Glutamatergic neuron (in vitro differentiated cells): ENCODE data around the gene SLC47A2. TPM values are rescaled to one million over a fixed set of nuclear protein-coding genes. Genes with fewer than 3 reads are reported as not detected.

Source experiments
- DNase-seq: peaks from one replicate; pipeline ENCODE4 v3.0.0; 2022
- H3K27ac Mint-ChIP-seq: one replicate; pipeline ENCODE4 v1.8.0; 2020; ENCODE audit warnings: mild to moderate bottlenecking, mixed read lengths, inconsistent platforms; ENCODE audit not compliant: unreplicated experiment
- H3K27me3 Mint-ChIP-seq: one replicate; pipeline ENCODE4 v1.8.0; 2020; ENCODE audit warnings: mild to moderate bottlenecking, moderate library complexity, mixed read lengths, inconsistent platforms; ENCODE audit not compliant: unreplicated experiment
- H3K36me3 Mint-ChIP-seq: one replicate; pipeline ENCODE4 v1.8.0; 2020; ENCODE audit warnings: mild to moderate bottlenecking, mixed read lengths, inconsistent platforms; ENCODE audit not compliant: unreplicated experiment
- H3K4me1 Mint-ChIP-seq: one replicate; pipeline ENCODE4 v1.8.0; 2020; ENCODE audit warnings: mild to moderate bottlenecking, low read depth, mixed read lengths, inconsistent platforms; ENCODE audit not compliant: unreplicated experiment
- H3K4me3 Mint-ChIP-seq: one replicate; pipeline ENCODE4 v1.8.0; 2020; ENCODE audit warnings: mild to moderate bottlenecking, mixed read lengths, inconsistent platforms; ENCODE audit not compliant: unreplicated experiment
- H3K9me3 Mint-ChIP-seq: one replicate; pipeline ENCODE4 v1.8.0; 2020; ENCODE audit warnings: mild to moderate bottlenecking, moderate library complexity, mixed read lengths, inconsistent platforms; ENCODE audit not compliant: unreplicated experiment
- total RNA-seq: library from RNA; stranded (reverse); fragmentation: NEBNext Ultra II Directional; extraction: Animal tissue kit (Norgen Biotek cat#: 25700); gene quantifications from one replicate; pipeline ENCODE4 v1.2.1, GENCODE V29; 2021; ENCODE audit not compliant: unreplicated experiment
- TF ChIP-seq, protein P1 (sequence below): fragments of 200-600 bp; sonication (generic); IDR thresholded peaks from one replicate; pipeline ENCODE4 v1.5.0; 2021; ENCODE audit not compliant: partially characterized antibody, unreplicated experiment

Gene SLC47A2
- total RNA-seq, 1 donor from 2014 or later: not detected

DNA sequence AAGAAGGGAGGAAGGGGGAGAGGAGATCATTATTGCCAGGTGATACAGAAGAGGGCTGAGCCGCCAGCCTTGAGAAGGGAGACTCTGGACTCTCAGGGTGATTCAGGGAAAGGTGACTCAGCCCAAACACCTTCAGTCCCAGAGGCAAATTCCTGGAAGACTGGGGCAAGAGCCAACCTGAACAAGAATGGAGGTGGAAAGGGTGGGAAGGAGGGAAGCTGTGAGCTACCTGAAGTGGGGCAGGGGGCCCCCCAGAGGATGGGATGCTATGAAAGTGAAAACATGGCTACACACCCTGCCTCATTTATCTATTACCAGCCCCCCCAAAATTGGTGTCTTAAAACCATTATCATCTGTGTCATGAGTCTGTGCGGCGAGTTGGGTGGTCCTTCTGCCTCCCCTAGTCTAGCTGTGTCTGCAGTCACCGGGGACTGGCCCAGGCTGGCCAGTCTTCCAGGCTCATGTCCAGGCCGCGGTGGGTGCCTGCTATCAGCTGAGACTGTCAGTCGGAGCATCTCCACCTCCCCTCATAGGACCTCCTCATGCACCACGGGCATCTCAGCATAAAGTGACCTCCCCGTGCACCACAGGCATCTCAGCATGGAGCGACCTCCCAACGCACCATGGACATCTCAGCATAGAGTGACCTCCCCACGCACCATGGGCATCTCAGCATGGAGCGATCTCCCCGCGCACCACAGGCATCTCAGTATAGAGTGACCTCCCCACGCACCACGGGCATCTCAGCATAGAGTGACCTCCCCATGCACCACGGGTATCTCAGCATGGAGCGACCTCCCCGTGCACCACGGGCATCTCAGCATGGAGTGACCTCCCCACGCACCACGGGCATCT is 3.2 kb upstream of the SLC47A2 start:
- peaks cover 2% of the 10 kb centered on the region for H3K4me1 Mint-ChIP-seq
- DNase-seq: no peak
- H3K27ac Mint-ChIP-seq: no peak overlapping the region
- H3K9me3 Mint-ChIP-seq: peaks cover 3% of the 10 kb centered on the region
- peaks cover 3% of the 10 kb centered on the region for H3K27me3 Mint-ChIP-seq
- H3K4me3 Mint-ChIP-seq: no peak overlapping the region
- TF ChIP-seq, protein P1, sequence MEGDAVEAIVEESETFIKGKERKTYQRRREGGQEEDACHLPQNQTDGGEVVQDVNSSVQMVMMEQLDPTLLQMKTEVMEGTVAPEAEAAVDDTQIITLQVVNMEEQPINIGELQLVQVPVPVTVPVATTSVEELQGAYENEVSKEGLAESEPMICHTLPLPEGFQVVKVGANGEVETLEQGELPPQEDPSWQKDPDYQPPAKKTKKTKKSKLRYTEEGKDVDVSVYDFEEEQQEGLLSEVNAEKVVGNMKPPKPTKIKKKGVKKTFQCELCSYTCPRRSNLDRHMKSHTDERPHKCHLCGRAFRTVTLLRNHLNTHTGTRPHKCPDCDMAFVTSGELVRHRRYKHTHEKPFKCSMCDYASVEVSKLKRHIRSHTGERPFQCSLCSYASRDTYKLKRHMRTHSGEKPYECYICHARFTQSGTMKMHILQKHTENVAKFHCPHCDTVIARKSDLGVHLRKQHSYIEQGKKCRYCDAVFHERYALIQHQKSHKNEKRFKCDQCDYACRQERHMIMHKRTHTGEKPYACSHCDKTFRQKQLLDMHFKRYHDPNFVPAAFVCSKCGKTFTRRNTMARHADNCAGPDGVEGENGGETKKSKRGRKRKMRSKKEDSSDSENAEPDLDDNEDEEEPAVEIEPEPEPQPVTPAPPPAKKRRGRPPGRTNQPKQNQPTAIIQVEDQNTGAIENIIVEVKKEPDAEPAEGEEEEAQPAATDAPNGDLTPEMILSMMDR: no peak
- H3K36me3 Mint-ChIP-seq: no peaks in the 10 kb centered on the region

DNA sequence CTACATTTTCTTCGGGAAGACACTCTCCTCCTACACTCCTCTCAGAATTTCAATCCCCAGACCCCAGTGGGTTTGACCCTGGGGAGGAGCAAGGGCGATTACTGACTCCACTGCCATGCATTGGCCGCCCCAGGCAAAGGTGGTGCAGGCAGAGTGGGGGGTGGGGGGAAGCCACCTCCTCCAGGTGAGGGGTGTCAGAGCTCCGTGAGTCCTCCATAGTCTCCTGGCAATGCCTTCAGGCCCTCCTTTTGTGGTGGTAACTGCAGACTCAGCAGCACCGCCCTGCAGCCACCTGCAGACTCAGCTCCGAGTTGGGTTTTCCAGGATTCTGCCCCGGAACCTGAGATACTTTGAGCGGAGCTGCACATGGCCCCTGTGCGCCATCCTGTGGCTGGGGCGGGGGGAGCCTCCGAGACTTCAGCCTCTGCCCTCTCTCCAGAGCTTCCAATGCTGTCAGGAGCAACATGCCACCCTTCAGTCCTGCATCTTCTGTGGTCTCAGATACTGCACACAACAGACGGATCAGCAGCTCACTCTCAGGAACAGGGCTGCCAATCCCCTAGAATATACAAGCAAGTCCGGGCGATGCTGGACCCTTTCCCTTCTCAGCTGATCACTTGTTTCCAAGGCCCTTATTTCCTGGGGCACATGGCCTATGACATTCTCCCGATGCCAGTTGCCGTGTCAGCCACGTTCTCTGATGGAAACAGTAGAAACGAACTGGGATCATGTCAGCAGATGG is 2.4 kb upstream of the SLC47A2 start:
- DNase-seq: no peak

GRCh38 chr17:19718041-19718612 is 1.7 kb upstream of the SLC47A2 start:
- no peak for DNase-seq
- Mint-ChIP-seq H3K9me3 (peaks cover 4% of the 10 kb centered on the region), H3K36me3 (no peaks in the 10 kb centered on the region), H3K4me1 (peaks cover 2% of the 10 kb centered on the region), H3K27me3 (peaks cover 5% of the 10 kb centered on the region), H3K27ac (no peak overlapping the region), H3K4me3 (peak overlapping the region; percentile 20)
- TF ChIP-seq, protein P1: no peak

More for the DNA sequence above, 2.4 kb upstream of the SLC47A2 start:
- Mint-ChIP-seq H3K36me3 (no peaks in the 10 kb centered on the region), H3K27ac (no peak overlapping the region), H3K27me3 (peaks cover 3% of the 10 kb centered on the region), H3K9me3 (peaks cover 4% of the 10 kb centered on the region), H3K4me1 (peaks cover 2% of the 10 kb centered on the region), H3K4me3 (no peak overlapping the region)
- TF ChIP-seq, protein P1: no peak

- Mint-ChIP-seq H3K9me3 (peaks cover 4% of the 10 kb centered on the region), H3K27me3 (peaks cover 5% of the 10 kb centered on the region), H3K36me3 (no peaks in the 10 kb centered on the region), H3K4me3 (no peak overlapping the region), H3K4me1 (peaks cover 2% of the 10 kb centered on the region), H3K27ac (no peak overlapping the region)
- TF ChIP-seq, protein P1: no peak
- no peak for DNase-seq
These were observed 1.1 kb upstream of the SLC47A2 start for GRCh38 chr17:19717411-19717908.
